H1 (cell line): ENCODE results near the gene PTPRD.

Experiments
- NANOG ChIP-seq: IDR thresholded peaks from 2 replicates; pipeline ENCODE4 v1.6.1; 2011; ENCODE audit warnings: low read length, low read depth, mild to moderate bottlenecking, inconsistent platforms; ENCODE audit not compliant: insufficient read depth, poor library complexity, severe bottlenecking
- NRF1 ChIP-seq: IDR thresholded peaks from 2 replicates; pipeline ENCODE4 v1.6.1; 2011; ENCODE audit warnings: mild to moderate bottlenecking, low read depth, low read length, improper control_type of control experiment
- POLR2A ChIP-seq, 2 experiments: IDR thresholded peaks; 1 replicate in 1 of 2; 2 replicates in 1 of 2; pipeline ENCODE4 v1.6.1; 2011; ENCODE audit warnings: low read depth in 2 of 2, low read length in 2 of 2, mild to moderate bottlenecking in 2 of 2; ENCODE audit errors: control extremely low read depth in 1 of 2
- RBBP5 ChIP-seq: IDR thresholded peaks from 2 replicates; pipeline ENCODE4 v1.7.1; 2012; ENCODE audit warnings: low read depth, mild to moderate bottlenecking, inconsistent platforms, low read length, moderate library complexity, borderline replicate concordance
- TAF1 ChIP-seq: IDR thresholded peaks from 2 replicates; pipeline ENCODE4 v1.6.1; 2011; ENCODE audit warnings: mild to moderate bottlenecking, low read depth, low read length
- YY1 ChIP-seq: IDR thresholded peaks from 2 replicates; pipeline ENCODE4 v1.6.1; 2011; ENCODE audit warnings: low read depth, mild to moderate bottlenecking, low read length
- TF ChIP-seq, protein P1 (sequence below), 3 experiments: IDR thresholded peaks; 1 replicate in 2 of 3; 2 replicates in 1 of 3; pipeline versions ENCODE4 v1.5.1 to v1.6.1; 2011; ENCODE audit warnings: low read length in 3 of 3, mild to moderate bottlenecking in 3 of 3, inconsistent platforms in 2 of 3, low read depth in 1 of 3, moderate library complexity in 1 of 3; ENCODE audit not compliant: insufficient read depth in 1 of 3; ENCODE audit errors: control extremely low read depth in 1 of 3

GRCh38 chr9:8958358-8958757 lies 1654.4 kb downstream of the PTPRD start:
- no peak for TF ChIP-seq RBBP5
- TF ChIP-seq, protein P1, sequence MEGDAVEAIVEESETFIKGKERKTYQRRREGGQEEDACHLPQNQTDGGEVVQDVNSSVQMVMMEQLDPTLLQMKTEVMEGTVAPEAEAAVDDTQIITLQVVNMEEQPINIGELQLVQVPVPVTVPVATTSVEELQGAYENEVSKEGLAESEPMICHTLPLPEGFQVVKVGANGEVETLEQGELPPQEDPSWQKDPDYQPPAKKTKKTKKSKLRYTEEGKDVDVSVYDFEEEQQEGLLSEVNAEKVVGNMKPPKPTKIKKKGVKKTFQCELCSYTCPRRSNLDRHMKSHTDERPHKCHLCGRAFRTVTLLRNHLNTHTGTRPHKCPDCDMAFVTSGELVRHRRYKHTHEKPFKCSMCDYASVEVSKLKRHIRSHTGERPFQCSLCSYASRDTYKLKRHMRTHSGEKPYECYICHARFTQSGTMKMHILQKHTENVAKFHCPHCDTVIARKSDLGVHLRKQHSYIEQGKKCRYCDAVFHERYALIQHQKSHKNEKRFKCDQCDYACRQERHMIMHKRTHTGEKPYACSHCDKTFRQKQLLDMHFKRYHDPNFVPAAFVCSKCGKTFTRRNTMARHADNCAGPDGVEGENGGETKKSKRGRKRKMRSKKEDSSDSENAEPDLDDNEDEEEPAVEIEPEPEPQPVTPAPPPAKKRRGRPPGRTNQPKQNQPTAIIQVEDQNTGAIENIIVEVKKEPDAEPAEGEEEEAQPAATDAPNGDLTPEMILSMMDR (IDR thresholded peaks at IDR 0.05; ENCODE audit: control extremely low read depth in 1 of 3, insufficient read depth in 1 of 3, low read depth in 1 of 3, low read length in 3 of 3): no peak
- TF ChIP-seq NRF1: no peak
- TF ChIP-seq POLR2A (IDR thresholded peaks at IDR 0.05; ENCODE audit: control extremely low read depth in 1 of 2, low read depth in 2 of 2, low read length in 2 of 2): no peak
- TF ChIP-seq TAF1: no peak
- no peak for TF ChIP-seq NANOG
- no peak for TF ChIP-seq YY1
